H1 (cell line): ENCODE measurements around the gene PPP2R1A. TPM values are rescaled to one million over a fixed set of nuclear protein-coding genes. Genes with fewer than 3 reads are reported as not detected.
"Not testable (repeated sequence)": the region's sequence is repeated elsewhere in the genome, so short reads cannot be mapped to it uniquely, and the experiment has no call there.

ENCODE experiments used
- CTCF ChIA-PET: fragments of 300-600 bp; sonication (Branson Sonifier 250); formaldehyde crosslinking; loops from one replicate; lab custom pipeline; 2021; ENCODE audit not compliant: partially characterized antibody; lab: Charles Lee
- POLR2A ChIA-PET: fragments of 300-600 bp; sonication (Branson Sonifier 250); formaldehyde crosslinking; loops from one replicate; lab custom pipeline; 2021; ENCODE audit warnings: inconsistent platforms; ENCODE audit not compliant: partially characterized antibody; lab: Charles Lee
- DNase-seq, 2 experiments: peaks; one replicate each; pipeline versions ENCODE4 v3.0.0 to v3.0.0-alpha.2; 2010 to 2022; ENCODE audit warnings: low spot score in 2 of 2, low read depth in 1 of 2, mixed read lengths in 1 of 2
- FAIRE-seq: peaks from 2 replicates; lab custom pipeline; 2011; peaks lifted over from hg19 to GRCh38; lab: Jason Lieb, UNC
- H2AFZ ChIP-seq: 2 replicates; pipeline ENCODE4 v1.8.1; 2012; ENCODE audit warnings: low read length, inconsistent platforms
- H2AK5ac ChIP-seq: 2 replicates; pipeline ENCODE4 v1.6.1; 2013; ENCODE audit warnings: low read depth, low read length
- H2BK120ac ChIP-seq: replicated peaks from 2 replicates; pipeline ENCODE3; 2013; ENCODE audit warnings: low read depth, low read length, inconsistent platforms
- H2BK12ac ChIP-seq: 2 replicates; pipeline ENCODE4 v1.6.1; 2013; ENCODE audit warnings: low read depth, low read length
- H2BK15ac ChIP-seq: 2 replicates; pipeline ENCODE4 v1.6.1; 2013; ENCODE audit warnings: low read length
- H2BK20ac ChIP-seq: 2 replicates; pipeline ENCODE4 v1.6.1; 2013; ENCODE audit warnings: low read length
- H2BK5ac ChIP-seq: 2 replicates; pipeline ENCODE4 v1.6.1; 2013; ENCODE audit warnings: low read depth, low read length
- H3K14ac ChIP-seq: 2 replicates; pipeline ENCODE4 v1.6.1; 2013; ENCODE audit warnings: inconsistent platforms; ENCODE audit not compliant: insufficient read length
- H3K18ac ChIP-seq: 2 replicates; pipeline ENCODE4 v1.6.1; 2013; ENCODE audit warnings: low read length; ENCODE audit errors: extremely low read depth
- H3K23ac ChIP-seq: 2 replicates; pipeline ENCODE4 v1.6.1; 2013; ENCODE audit warnings: inconsistent platforms; ENCODE audit not compliant: insufficient read length
- H3K23me2 ChIP-seq: 2 replicates; pipeline ENCODE4 v1.6.1; 2013; ENCODE audit warnings: low read depth, low read length
- H3K27ac ChIP-seq: 2 replicates; pipeline ENCODE4 v1.6.1; 2011; ENCODE audit warnings: low read depth, low read length, inconsistent platforms
- H3K27me3 ChIP-seq, 4 experiments: replicated peaks in 1 of 4; 1 replicate in 1 of 4; 2 replicates in 3 of 4; pipeline versions ENCODE4 v1.6.1 to v1.8.1; 2011 to 2013; ENCODE audit warnings: low read length in 3 of 4, mild to moderate bottlenecking in 3 of 4, inconsistent platforms in 2 of 4, mixed read lengths in 2 of 4, moderate library complexity in 1 of 4; ENCODE audit not compliant: control insufficient read depth in 3 of 4, insufficient read depth in 3 of 4; ENCODE audit errors: extremely low read depth in 1 of 4
- H3K36me3 ChIP-seq, 4 experiments: 2 replicates each; pipeline versions ENCODE4 v1.6.1 to v1.8.1; 2011 to 2013; ENCODE audit warnings: mild to moderate bottlenecking in 4 of 4, low read length in 3 of 4, moderate library complexity in 2 of 4, control low read depth in 1 of 4, inconsistent platforms in 1 of 4; ENCODE audit not compliant: insufficient read depth in 4 of 4, control insufficient read depth in 2 of 4
- H3K4ac ChIP-seq: replicated peaks from 2 replicates; pipeline ENCODE3; 2013; ENCODE audit warnings: low read length, low read depth, mixed read lengths, inconsistent platforms; ENCODE audit not compliant: insufficient read length
- H3K4me1 ChIP-seq, 4 experiments: replicated peaks in 1 of 4; 1 replicate in 1 of 4; 2 replicates in 3 of 4; pipeline versions ENCODE4 v1.6.1 to v1.8.1; 2011 to 2013; ENCODE audit warnings: low read length in 3 of 4, inconsistent platforms in 2 of 4, mixed read lengths in 1 of 4; ENCODE audit not compliant: insufficient read depth in 4 of 4, control insufficient read depth in 3 of 4
- H3K4me2 ChIP-seq, 2 experiments: 2 replicates each; pipeline versions ENCODE4 v1.6.1 to v1.8.1; 2011 to 2013; ENCODE audit warnings: low read depth in 2 of 2, low read length in 2 of 2, control low read depth in 1 of 2, inconsistent platforms in 1 of 2, mild to moderate bottlenecking in 1 of 2; ENCODE audit not compliant: insufficient read depth in 1 of 2
- H3K4me3 ChIP-seq, 4 experiments: fragments of 200-600, 300-600 bp in 1 of 4; sonication (generic), shearing (Covaris generic), sonication (Bioruptor Twin) in 1 of 4; 2 replicates each; pipeline versions ENCODE4 v1.5.1 to v1.8.1; 2011 to 2016; ENCODE audit warnings: low read length in 4 of 4, low read depth in 3 of 4, control low read depth in 2 of 4, inconsistent platforms in 2 of 4, mild to moderate bottlenecking in 2 of 4, mixed read lengths in 1 of 4, moderate library complexity in 1 of 4; ENCODE audit not compliant: insufficient read depth in 2 of 4; ENCODE audit errors: extremely low read depth in 1 of 4
- H3K56ac ChIP-seq: replicated peaks from 2 replicates; pipeline ENCODE3; 2013; ENCODE audit warnings: low read depth, mild to moderate bottlenecking, mixed read lengths, low read length, inconsistent platforms; ENCODE audit not compliant: insufficient read length
- H3K79me1 ChIP-seq: 2 replicates; pipeline ENCODE4 v1.6.1; 2013; ENCODE audit warnings: low read depth, low read length, control low read depth
- H3K79me2 ChIP-seq, 2 experiments: 2 replicates each; pipeline versions ENCODE4 v1.6.1 to v1.8.1; 2012 to 2013; ENCODE audit warnings: low read length in 2 of 2, mild to moderate bottlenecking in 2 of 2, inconsistent platforms in 1 of 2; ENCODE audit not compliant: insufficient read depth in 2 of 2, control insufficient read depth in 1 of 2
- H3K9ac ChIP-seq, 4 experiments: replicated peaks in 1 of 4; 1 replicate in 1 of 4; 2 replicates in 3 of 4; pipeline versions ENCODE4 v1.6.1 to v1.8.1; 2011 to 2013; ENCODE audit warnings: low read depth in 3 of 4, low read length in 3 of 4, control low read depth in 2 of 4, mild to moderate bottlenecking in 2 of 4, moderate library complexity in 2 of 4, inconsistent platforms in 1 of 4; ENCODE audit errors: extremely low read depth in 1 of 4
- H3K9me3 ChIP-seq, 2 experiments: 2 replicates each; pipeline versions ENCODE4 v1.6.1 to v1.8.1; 2012 to 2013; ENCODE audit warnings: mild to moderate bottlenecking in 2 of 2, moderate library complexity in 2 of 2, control low read depth in 1 of 2, inconsistent platforms in 1 of 2, low read depth in 1 of 2, low read length in 1 of 2, mixed read lengths in 1 of 2; ENCODE audit not compliant: insufficient read depth in 2 of 2
- H4K20me1 ChIP-seq, 2 experiments: replicated peaks in 1 of 2; 2 replicates each; pipeline versions ENCODE3 to v1.8.1; 2011 to 2013; ENCODE audit warnings: inconsistent platforms in 2 of 2, low read length in 2 of 2, mild to moderate bottlenecking in 1 of 2; ENCODE audit not compliant: insufficient read depth in 2 of 2, control insufficient read depth in 1 of 2
- H4K5ac ChIP-seq: 2 replicates; pipeline ENCODE4 v1.6.1; 2013; ENCODE audit warnings: low read length, low read depth, mixed read lengths, inconsistent platforms; ENCODE audit not compliant: insufficient read length
- H4K8ac ChIP-seq: 2 replicates; pipeline ENCODE4 v1.8.0; 2013; ENCODE audit warnings: mild to moderate bottlenecking, moderate library complexity, low read length, inconsistent platforms; ENCODE audit not compliant: insufficient read depth; ENCODE audit errors: extremely low read depth
- H4K91ac ChIP-seq: replicated peaks from 2 replicates; pipeline ENCODE3; 2013; ENCODE audit warnings: low read length, mixed read lengths, inconsistent platforms; ENCODE audit not compliant: insufficient read length
- WGBS, 2 experiments: shearing (Covaris generic) in 1 of 2; methylation state at CpG; one replicate each; pipeline versions ENCODE4 v1.1.6 to v1.1.7; 2013 to 2015; ENCODE audit warnings: low lambda C conversion rate in 2 of 2, mixed read lengths in 2 of 2, inconsistent platforms in 1 of 2, low coverage in 1 of 2, missing lambda C conversion rate in 1 of 2; ENCODE audit not compliant: insufficient replicate concordance in 2 of 2, insufficient coverage in 1 of 2, insufficient read length in 1 of 2; ENCODE audit errors: extremely low coverage in 1 of 2, missing lambda C conversion rate in 1 of 2; 5-methylcytosine and 5-hydroxymethylcytosine counted together
- polyA plus RNA-seq, 7 experiments: library from polyadenylated mRNA; depleted of rRNA in 3 of 7; stranded (reverse) in 5 of 7; unstranded in 2 of 7; fragments of >200 nt in 5 of 7; fragments of 200-250 nt in 2 of 7; gene quantifications; 1 replicate in 5 of 7; 2 replicates in 1 of 7; 4 replicates in 1 of 7; pipeline versions ENCODE4 v1.2.1 to v1.2.3, GENCODE V29; 2011 to 2013; ENCODE audit warnings: missing spikeins in 2 of 7, mixed read lengths in 2 of 7
- total RNA-seq: library from RNA; stranded (reverse); fragmentation: NEBNext Ultra II Directional; extraction: Animal tissue kit (Norgen Biotek cat#: 25700); gene quantifications from 2 replicates; pipeline ENCODE4 v1.2.1, GENCODE V29; 2021

PPP2R1A gene
- total and polyA plus RNA-seq, 2 of the 8 experiments (the other 6 are each of a cell fraction or from before 2014, with no cell fraction given) = 380 to 382 TPM

GRCh38 chr19:52265556-52265955 lies 75.7 kb downstream of the PPP2R1A start:
- not testable (repeated sequence) for H2AFZ ChIP-seq, DNase-seq, H3K4ac ChIP-seq, FAIRE-seq, H2BK15ac ChIP-seq, H3K9ac ChIP-seq, H3K79me1 ChIP-seq, H3K27ac ChIP-seq, H4K20me1 ChIP-seq, H3K36me3 ChIP-seq, H3K23ac ChIP-seq, H2AK5ac ChIP-seq, H3K27me3 ChIP-seq, H3K4me2 ChIP-seq, H3K56ac ChIP-seq, H2BK120ac ChIP-seq, H2BK12ac ChIP-seq, H4K91ac ChIP-seq, H4K5ac ChIP-seq, H3K23me2 ChIP-seq, H4K8ac ChIP-seq, H2BK20ac ChIP-seq, H2BK5ac ChIP-seq, H3K9me3 ChIP-seq, H3K4me1 ChIP-seq, H3K18ac ChIP-seq, H3K4me3 ChIP-seq, H3K14ac ChIP-seq
- H3K79me2 ChIP-seq = peaks cover 1 to 11% of the 10 kb centered on the region in 2 experiments; a peak in 3 of 4 replicates
- CTCF ChIA-PET = interaction anchor here (0.8 to 1.2 kb wide), 5 partner anchors 8 to 80 kb away, joined by 3 to 4 read pairs (median 3); no protein-coding TSS in a partner anchor
- 89% methylated on average over 6 of the region's 6 CpGs; no CpG with 5 or more reads in 1 of the 2 experiments for WGBS, 2 experiments
- POLR2A ChIA-PET = interaction anchor here (0.9 to 1.7 kb wide), 2 partner anchors 9 to 41 kb away, joined by 3 to 4 read pairs; no protein-coding TSS in a partner anchor
